ENCODE measurements around the gene PCGF3.

The PCGF3 gene

DNA sequence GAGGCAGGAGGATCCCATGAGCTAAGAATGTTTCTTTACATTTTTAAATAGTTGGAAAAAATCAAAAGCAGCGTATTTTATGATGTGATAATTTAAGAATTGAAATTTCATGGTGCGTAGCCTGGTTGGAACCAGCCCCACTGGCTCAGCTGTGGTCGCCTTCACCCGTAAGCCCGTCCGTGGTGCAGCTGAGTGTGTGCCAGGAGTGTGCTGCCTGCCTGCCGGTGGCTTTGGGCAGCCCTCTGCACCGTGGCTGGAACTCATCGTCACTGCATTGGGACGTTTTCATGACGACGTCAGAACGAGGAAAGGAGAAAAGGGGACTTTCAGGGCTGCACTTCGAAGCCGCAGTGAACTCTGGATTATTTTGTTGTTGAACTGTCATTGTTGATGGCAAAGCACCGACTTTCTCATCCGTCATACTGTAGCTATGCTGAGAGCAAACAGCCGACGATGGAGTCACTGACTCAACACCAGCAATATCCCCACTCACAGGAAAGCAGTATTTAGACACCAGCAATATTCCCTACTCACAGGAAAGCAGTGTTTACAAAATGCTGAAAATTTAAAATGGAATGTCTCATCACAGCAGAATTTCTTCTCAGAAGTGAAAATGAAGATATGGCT, 35.1 kb downstream of the PCGF3 start:
- H3K27ac ChIP-seq, result no peak overlapping the region
- TF ChIP-seq ZFX (IDR thresholded peaks at IDR 0.05), result no peak
- TF ChIP-seq, protein P1, sequence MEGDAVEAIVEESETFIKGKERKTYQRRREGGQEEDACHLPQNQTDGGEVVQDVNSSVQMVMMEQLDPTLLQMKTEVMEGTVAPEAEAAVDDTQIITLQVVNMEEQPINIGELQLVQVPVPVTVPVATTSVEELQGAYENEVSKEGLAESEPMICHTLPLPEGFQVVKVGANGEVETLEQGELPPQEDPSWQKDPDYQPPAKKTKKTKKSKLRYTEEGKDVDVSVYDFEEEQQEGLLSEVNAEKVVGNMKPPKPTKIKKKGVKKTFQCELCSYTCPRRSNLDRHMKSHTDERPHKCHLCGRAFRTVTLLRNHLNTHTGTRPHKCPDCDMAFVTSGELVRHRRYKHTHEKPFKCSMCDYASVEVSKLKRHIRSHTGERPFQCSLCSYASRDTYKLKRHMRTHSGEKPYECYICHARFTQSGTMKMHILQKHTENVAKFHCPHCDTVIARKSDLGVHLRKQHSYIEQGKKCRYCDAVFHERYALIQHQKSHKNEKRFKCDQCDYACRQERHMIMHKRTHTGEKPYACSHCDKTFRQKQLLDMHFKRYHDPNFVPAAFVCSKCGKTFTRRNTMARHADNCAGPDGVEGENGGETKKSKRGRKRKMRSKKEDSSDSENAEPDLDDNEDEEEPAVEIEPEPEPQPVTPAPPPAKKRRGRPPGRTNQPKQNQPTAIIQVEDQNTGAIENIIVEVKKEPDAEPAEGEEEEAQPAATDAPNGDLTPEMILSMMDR (conservative IDR thresholded peaks at IDR 0.05), result no peak

DNA sequence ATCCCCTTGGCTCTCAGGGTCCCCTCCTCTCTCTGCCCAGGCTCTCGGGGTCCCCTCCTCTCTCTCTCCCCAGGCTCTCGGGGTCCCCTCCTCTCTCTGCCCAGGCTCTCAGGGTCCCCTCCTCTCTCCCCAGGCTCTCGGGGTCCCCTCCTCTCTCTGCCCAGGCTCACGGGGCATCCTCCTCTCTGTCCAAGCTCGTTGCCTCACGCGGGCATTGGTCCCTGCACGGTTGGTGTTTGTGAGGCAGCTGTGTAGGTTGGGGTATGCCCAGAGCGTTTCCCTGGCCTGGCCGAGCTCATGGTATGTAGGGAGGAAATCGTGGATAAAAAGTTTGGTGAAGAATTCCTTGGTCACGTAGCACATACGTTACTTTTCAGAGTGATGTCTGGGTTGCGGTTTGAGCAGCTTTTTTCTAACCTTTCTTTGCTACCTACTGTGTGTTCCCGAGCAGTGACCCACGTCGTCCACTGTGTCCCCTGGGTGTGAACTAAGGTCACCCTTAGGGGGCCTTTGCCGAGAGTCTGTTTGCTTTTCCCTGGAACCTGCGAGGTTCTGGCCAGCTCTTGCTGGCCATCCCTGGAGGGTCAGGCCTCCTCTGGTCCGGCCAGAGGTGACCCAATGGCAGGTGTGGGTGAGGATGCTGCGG, 36.6 kb downstream of the PCGF3 start:
- TF ChIP-seq, protein P1 (conservative IDR thresholded peaks at IDR 0.05), result no peak
- no peak for TF ChIP-seq ZFX (IDR thresholded peaks at IDR 0.05)

DNA sequence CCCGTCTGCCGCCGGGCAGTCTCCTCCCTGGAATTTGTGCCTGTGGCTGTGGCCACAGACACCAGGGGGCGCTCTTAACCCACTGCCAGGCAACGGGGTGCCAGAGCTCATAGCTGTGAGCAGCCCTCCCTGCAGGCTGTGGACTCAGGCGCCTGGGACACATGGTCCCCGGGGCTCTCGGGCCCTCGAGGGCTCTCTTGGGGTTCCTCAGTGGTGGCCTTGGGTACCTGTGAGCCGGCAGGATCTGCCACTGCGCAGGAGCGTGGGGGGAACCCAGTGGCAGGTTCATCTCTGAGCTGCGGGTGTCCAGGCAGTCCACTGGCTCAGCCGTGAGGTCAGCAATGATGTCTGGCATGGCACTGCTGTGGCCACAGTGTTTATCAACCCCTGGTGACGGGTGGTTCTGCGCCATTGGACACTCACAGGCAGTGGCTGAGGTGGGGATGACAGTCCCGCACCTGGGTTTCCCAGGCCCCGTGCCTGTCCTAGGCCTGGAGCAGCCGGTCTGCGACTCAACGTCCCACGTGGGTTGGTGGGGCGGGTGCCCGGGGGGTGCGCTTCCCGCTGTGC, 37.2 kb downstream of the PCGF3 start:
- H3K27ac ChIP-seq, result no peak overlapping the region

More for the DNA sequence above, 36.6 kb downstream of the PCGF3 start:
- H3K27ac ChIP-seq, result no peak overlapping the region

DNA sequence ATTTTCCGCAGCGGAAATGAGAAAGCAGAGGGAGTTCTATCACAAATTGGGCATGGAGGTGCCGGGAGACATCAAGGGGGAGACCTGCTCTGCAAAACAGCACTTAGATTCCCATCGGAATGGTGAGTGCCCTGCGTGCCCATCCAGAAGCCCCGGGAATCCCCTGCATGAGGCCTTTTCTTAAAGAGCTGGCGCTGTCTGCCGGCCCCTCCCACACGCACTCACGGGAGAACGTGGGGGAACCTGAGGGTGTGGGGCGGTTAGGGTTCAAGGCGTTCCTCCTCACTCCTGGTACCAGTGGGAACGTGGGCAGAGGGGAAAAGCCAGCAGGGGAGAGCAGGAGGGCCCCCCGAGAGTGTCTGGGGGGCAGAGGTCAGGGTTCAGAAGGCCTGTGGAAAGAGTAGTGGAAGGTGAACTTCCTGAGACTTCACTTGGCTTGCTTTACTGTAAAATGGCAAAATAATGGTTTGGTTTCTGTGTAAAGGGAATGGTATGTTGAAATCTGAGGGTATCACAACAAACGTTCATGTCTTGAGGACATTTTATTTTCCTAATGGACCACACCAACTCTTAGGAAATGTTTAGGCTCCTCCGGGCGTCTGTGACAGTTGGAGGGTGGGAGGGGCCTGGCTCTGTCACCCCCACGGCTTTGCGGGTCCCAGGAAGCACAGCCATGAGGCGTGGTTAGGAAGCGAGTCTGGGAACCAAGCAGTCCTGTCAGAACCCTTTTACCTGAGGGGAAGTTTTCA, 38.0 kb downstream of the PCGF3 start:
- H3K27ac ChIP-seq, result no peak overlapping the region
- no peak for TF ChIP-seq ZFX (IDR thresholded peaks at IDR 0.05)
- TF ChIP-seq, protein P1 (conservative IDR thresholded peaks at IDR 0.05), result no peak

More for the DNA sequence above, 37.2 kb downstream of the PCGF3 start:
- no peak for TF ChIP-seq ZFX (IDR thresholded peaks at IDR 0.05)
- TF ChIP-seq, protein P1 (conservative IDR thresholded peaks at IDR 0.05), result peak; percentile 95

DNA sequence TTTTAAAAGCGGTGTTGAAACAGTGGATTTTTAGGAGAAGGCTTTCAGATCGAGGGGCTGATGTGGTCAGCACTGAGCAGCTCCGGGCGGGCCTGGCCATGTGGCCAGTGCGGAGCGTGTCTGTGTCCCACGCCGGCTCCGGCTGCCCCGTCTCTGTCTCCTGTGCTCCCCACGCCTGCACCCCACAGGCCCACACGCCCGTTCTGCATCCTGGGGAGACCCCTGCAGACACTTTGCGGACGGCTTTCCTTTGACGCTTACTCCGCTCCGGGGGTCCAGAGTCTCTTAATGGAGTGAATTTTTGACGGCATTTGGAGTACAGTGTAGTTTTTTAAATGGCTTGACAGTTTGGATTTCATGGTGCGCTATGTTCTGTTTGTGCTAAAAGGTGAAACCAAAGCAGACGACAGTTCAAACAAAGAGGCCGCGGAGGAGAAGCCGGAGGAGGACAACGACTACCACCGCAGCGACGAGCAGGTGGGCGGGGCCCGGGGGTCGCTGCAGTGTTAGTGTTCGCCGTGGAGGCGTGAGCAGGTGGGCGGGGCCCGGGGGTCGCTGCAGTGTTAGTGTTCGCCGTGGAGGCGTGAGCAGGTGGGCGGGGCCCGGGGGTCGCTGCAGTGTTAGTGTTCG, 38.7 kb downstream of the PCGF3 start:
- no peak overlapping the region for H3K27ac ChIP-seq
- TF ChIP-seq, protein P1 (conservative IDR thresholded peaks at IDR 0.05), result no peak
- TF ChIP-seq ZFX (IDR thresholded peaks at IDR 0.05), result no peak

DNA sequence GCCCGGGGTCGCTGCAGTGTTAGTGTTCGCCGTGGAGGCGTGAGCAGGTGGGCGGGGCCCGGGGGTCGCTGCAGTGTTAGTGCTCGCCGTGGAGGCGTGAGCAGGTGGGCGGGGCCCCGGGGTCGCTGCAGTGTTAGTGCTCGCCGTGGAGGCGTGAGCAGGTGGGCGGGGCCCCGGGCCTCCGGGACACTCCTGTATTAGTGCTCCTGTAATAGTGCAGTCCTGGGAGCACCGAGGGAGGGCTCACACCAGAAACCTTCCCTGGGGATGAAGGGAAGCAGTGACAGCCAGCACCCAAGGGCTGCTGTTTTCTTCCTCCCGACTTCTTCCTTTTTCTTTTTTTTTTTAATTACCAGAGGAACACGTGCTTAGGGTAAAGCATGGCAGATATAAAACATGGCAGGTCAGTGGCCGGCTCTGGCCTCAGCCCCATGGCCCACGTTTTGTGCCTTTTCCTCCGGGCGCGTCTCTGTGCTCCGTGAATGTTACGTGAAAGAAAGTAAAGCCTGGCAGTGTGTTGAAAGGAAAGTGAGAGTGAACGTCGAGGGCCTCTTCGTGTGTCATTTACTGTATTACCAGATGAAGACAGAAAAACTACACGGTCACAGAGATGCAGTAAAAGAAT, 42.0 kb downstream of the PCGF3 start:
- H3K27ac ChIP-seq, result no peak overlapping the region
- TF ChIP-seq, protein P1 (conservative IDR thresholded peaks at IDR 0.05), result no peak
- no peak for TF ChIP-seq ZFX (IDR thresholded peaks at IDR 0.05)
